DMS153 treated with DMSO at 0.1 percent for 48 hours (cell line): Measurements from ENCODE around the gene SAMD14.

Experiments
- DNase-seq: peaks from one replicate; lab custom pipeline; 2025; ENCODE audit not compliant: unreplicated experiment; lab: John Stamatoyannopoulos, UW

The SAMD14 gene

DNA sequence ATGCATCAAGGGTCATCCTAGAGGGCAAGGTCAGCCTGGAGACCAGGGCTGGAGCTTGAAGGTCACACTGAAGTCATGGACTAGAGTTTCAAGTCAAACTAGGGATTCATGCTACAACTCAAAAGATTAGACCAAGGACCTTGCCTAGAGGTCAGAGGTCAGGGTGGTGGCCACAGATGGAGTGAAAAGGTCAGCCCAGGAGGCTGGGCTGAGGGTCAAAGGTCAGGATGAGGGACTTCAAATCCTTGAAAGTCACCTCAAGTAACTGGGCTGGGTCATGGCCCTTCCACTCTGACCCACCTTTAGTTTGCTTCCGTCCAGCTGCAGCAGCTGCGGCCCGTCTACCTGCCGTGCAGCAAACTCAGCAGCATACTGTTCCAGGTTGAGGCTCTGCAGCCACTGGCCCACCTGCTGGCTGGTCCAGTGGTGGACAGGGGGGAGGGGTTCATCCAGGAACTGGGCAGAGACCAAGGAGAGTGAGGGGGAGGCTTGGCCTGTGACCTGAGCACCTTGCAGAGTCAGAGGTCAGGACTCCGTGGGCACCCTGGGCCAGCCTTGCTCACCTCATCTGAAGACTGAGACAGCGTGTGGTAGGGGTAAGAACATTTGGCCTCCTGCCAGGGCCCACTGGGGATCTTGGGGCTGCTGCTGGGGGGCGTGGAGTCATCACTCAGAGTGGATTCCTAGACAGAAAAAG, 16.2 kb downstream of the SAMD14 start:
- DNase-seq, result no peak

- no peak for DNase-seq
Measured at GRCh38 chr17:50112694-50113093, 17.3 kb downstream of the SAMD14 start.

GRCh38 chr17:50111673-50112655, 18.0 kb downstream of the SAMD14 start:
- DNase-seq, result no peak

DNA sequence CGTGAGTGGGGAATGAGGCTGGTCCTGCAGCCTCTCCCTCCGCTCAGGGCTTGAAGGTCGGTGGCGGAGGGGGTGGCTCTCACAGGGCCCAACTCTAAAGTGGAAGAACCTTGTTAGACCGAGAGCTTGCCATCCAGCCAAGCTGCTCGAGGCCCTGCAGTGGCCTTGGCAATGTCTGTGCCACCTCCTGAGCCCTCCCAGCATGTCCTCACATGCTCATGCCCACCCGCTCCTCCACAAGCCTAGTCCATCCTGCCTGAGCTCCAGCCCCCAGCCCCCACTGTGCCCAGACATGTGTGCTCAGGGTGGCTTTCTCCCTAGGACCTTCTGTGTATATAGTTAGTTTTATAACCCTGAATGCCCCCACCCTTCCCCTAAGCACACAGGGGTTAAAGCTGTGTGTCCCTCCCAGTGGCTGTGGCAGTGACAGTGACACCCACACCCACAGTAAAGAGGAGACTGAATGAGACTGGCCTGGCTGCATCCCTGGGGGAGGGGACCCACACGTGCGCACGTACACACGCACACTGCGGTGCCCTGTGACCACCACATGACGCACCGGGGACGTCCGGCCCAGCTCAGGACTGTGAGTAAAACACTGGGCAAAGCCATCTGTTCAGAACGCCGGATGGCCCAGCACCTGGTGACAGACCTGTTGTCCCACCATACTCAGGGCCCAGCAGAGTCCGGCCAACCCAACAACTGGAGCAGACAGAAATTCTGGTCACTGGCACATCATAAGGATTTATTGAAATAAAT, 19.2 kb downstream of the SAMD14 start:
- DNase-seq, result no peak

- no peak for DNase-seq
Measured at GRCh38 chr17:50109785-50110184, 20.2 kb downstream of the SAMD14 start.

- DNase-seq, result no peak
Measured at GRCh38 chr17:50109207-50109606, 20.8 kb downstream of the SAMD14 start.

GRCh38 chr17:50108556-50108955, 21.4 kb downstream of the SAMD14 start:
- DNase-seq, result no peak

GRCh38 chr17:50107790-50108414, 22.1 kb downstream of the SAMD14 start:
- DNase-seq, result no peak

DNA sequence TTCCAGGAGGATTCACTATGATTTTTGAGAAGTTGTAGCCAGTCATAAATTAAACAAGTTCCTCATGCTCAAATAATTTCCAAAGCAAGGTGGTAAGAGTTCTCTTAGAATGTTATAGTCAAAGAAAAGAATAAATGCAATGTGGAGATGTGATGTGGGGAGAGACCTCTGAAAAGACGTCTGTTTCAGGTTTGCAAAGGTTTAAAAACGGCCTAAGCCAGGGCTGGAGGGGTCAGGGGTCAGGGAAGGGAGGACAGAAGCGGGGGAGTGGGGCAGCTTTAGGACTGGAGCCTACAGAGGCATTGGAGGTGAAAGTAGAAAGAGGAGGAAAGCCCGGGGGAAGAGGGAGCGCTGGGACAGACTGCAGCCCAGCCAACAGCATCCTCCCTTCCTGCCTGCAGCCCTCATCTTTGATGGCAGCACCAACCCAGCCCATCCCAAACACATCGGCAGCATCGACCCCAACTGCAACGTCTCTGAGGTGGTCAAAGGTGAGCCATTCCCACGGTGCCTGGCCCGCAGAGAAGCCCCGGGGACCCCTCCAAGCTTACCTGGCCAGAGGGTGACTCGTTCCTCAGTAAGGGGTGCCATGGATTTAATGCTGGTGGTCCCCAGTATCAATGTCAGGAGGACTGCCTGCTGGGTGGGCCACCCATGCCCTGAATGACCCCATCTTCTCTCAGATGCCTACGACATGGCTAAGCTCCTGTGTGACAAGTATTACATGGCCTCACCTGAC, 23.4 kb downstream of the SAMD14 start:
- no peak for DNase-seq

GRCh38 chr17:50105811-50106210, 24.1 kb downstream of the SAMD14 start:
- no peak for DNase-seq

- DNase-seq, result no peak
Measured at GRCh38 chr17:50103941-50104340, 26.0 kb downstream of the SAMD14 start.

GRCh38 chr17:50103252-50103651, 26.7 kb downstream of the SAMD14 start:
- no peak for DNase-seq

- DNase-seq, result no peak
Measured at GRCh38 chr17:50102164-50102991, 27.6 kb downstream of the SAMD14 start.

- DNase-seq, result no peak
Measured at GRCh38 chr17:50101346-50102163, 28.4 kb downstream of the SAMD14 start.

GRCh38 chr17:50100921-50101345, 29.0 kb downstream of the SAMD14 start:
- DNase-seq, result no peak

GRCh38 chr17:50100480-50100883, 29.5 kb downstream of the SAMD14 start:
- DNase-seq, result no peak

DNA sequence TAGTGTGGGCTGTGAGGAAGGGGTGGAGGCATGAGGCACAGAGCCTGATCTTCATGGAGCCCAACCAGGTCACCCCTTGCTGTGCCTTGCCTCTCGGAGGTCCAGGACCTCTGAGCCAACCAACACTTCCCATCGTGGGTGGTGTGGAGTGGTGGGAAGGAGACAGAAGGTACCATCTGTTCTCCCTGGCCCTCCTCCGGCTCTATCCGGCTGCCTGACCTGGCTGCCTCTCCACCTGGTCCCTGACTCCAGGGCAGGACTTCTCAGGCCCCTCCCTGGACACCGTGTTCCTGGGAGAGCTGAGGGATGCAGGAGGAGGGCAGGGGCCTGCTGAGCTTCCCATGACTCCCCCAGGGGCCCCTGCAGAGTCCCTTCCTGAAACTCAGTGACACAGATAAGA, 31.0 kb downstream of the SAMD14 start:
- no peak for DNase-seq

DNA sequence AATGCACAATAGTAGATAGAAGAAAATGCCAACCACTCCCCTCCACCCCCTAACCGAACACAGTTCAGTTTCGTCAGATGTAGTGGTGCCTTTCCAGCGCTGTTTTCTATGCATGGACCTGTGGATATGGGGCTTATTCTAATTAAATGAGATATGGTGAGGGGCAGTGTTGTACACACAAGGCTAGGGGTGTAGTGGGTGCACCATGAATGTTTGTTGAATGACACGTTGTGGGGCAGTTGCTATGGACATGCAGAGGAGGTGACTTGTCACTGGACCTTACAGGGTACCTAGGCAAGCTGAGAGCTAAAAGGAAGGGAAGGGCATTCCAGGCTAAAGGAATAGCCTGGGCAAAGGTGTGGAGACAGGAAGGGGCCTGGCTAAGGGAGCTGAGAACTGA, 31.4 kb downstream of the SAMD14 start:
- no peak for DNase-seq

DNA sequence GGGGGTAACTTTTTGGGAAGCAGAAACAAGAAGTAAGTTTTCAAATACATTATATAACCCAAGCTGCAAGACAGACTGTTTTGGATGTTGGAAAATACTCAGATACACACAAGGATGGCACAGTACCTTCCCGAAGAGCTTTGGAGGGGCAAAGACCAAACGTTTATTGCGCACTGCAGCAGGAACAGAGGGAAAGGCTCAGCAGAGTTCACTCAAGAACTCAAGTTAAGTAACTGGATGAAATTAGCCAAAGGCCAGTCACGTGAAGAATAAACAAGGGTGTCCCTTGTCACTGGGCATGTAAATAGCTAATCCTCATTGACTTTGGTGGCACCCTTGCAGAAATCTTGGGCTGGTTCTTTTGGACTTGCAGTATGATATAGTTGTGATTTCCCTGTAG, 32.0 kb downstream of the SAMD14 start:
- no peak for DNase-seq
